Natural killer cell (primary cell): Measurements from ENCODE around the gene SPNS2. TPM values are rescaled to one million over a fixed set of nuclear protein-coding genes. Genes with fewer than 3 reads are reported as not detected.
A peak's percentile ranks its signal among the peaks of the same experiment; 100 is the strongest.

Experiments
- ATAC-seq, 3 donors: fragments of 150-1000 bp in 2 of 3; fragments of 200-7000 bp in 1 of 3; cut with Tn5 transposase; 1 replicate in 1 of 3; 2 replicates in 2 of 3; pipeline ENCODE4 v1.10.0; 2021; ENCODE audit warnings: mild to moderate bottlenecking in 2 of 3, moderate library complexity in 2 of 3
- DNase-seq, 2 donors: peaks; one replicate each; pipeline versions ENCODE4 v3.0.0 to v3.0.0-alpha.2; 2013 to 2021; ENCODE audit warnings: mixed read lengths in 1 of 2
- H3K27ac ChIP-seq: one replicate; pipeline ENCODE4 v1.5.1; 2013; ENCODE audit warnings: mild to moderate bottlenecking, low read length
- H3K27me3 ChIP-seq: one replicate; pipeline ENCODE4 v1.6.1; 2013; ENCODE audit warnings: low read length; ENCODE audit not compliant: control insufficient read depth, insufficient read depth
- H3K36me3 ChIP-seq: one replicate; pipeline ENCODE4 v1.6.1; 2013; ENCODE audit warnings: low read length; ENCODE audit not compliant: control insufficient read depth, insufficient read depth
- H3K4me1 ChIP-seq: one replicate; pipeline ENCODE4 v1.6.1; 2013; ENCODE audit warnings: low read length; ENCODE audit not compliant: control insufficient read depth, insufficient read depth
- H3K4me3 ChIP-seq: one replicate; pipeline ENCODE4 v1.5.1; 2013; ENCODE audit warnings: low read length
- H3K9me3 ChIP-seq: one replicate; pipeline ENCODE4 v1.6.1; 2013; ENCODE audit warnings: low read length; ENCODE audit not compliant: control insufficient read depth, insufficient read depth
- H3K27ac Mint-ChIP-seq, 2 donors: one replicate each; pipeline ENCODE4 v1.8.0; 2022; ENCODE audit warnings: mild to moderate bottlenecking in 2 of 2, mixed read lengths in 2 of 2, moderate library complexity in 1 of 2
- H3K27me3 Mint-ChIP-seq, 2 donors: one replicate each; pipeline ENCODE4 v1.8.0; 2022; ENCODE audit warnings: low read depth in 2 of 2, mixed read lengths in 2 of 2
- H3K36me3 Mint-ChIP-seq: one replicate; pipeline ENCODE4 v1.8.0; 2022; ENCODE audit warnings: mixed read lengths
- H3K4me1 Mint-ChIP-seq, 2 donors: one replicate each; pipeline ENCODE4 v1.8.0; 2022; ENCODE audit warnings: mixed read lengths in 2 of 2
- H3K4me3 Mint-ChIP-seq: one replicate; pipeline ENCODE4 v1.8.0; 2022; ENCODE audit warnings: mild to moderate bottlenecking, moderate library complexity, mixed read lengths
- H3K9me3 Mint-ChIP-seq, 2 donors: one replicate each; pipeline ENCODE4 v1.8.0; 2022; ENCODE audit warnings: mixed read lengths in 2 of 2
- CTCF ChIP-seq: fragments of 200-600 bp; IDR thresholded peaks from one replicate; pipeline ENCODE4 v1.8.0; 2022; ENCODE audit warnings: antibody characterized with exemption
- WGBS: methylation state at CpG from one replicate; pipeline ENCODE4 v1.1.7; 2013; ENCODE audit warnings: missing lambda C conversion rate; ENCODE audit not compliant: insufficient coverage; 5-methylcytosine and 5-hydroxymethylcytosine counted together
- intact Hi-C: fragments of 100-400 bp; cut with micrococcal nuclease; formaldehyde crosslinking; loops from one replicate; pipeline ENCODE4 v1.14.2; 2022
- total RNA-seq, 4 donors: library from RNA; stranded (reverse); fragments of 120-200 nt in 1 of 4; gene quantifications; one replicate each; pipeline versions ENCODE4 v1.2.3 to v1.2.4, GENCODE V29; 2013 to 2022

Gene SPNS2
- total RNA-seq, 3 donors from 2014 or later (not counting 1 experiment from before 2014, with no cell fraction given): 0.28 to 0.93 (median 0.43) TPM

- intact Hi-C loops: no loop called here
- H3K4me1 Mint-ChIP-seq: peaks cover 10 to 20% of the 10 kb centered on the region in 2 donors
- no peaks in the 10 kb centered on the region for H3K9me3 Mint-ChIP-seq
- Histone ChIP-seq H3K36me3 (no peaks in the 10 kb centered on the region), H3K27ac (no peak overlapping the region), H3K4me3 (no peak overlapping the region), H3K9me3 (no peaks in the 10 kb centered on the region), H3K4me1 (peaks cover 5% of the 10 kb centered on the region), H3K27me3 (no peaks in the 10 kb centered on the region)
- DNase-seq: no peak
- no peak for TF ChIP-seq CTCF
- no peak overlapping the region for H3K27ac Mint-ChIP-seq
- no peak for ATAC-seq
- WGBS: 77% methylated on average over 8 of the region's 8 CpGs
- no peak overlapping the region for H3K4me3 Mint-ChIP-seq
- no peaks in the 10 kb centered on the region for H3K36me3 Mint-ChIP-seq
- peaks cover 0 to 7% of the 10 kb centered on the region in 2 donors for H3K27me3 Mint-ChIP-seq
These were observed 63.6 kb downstream of the SPNS2 start for GRCh38 chr17:4562015-4562969.

GRCh38 chr17:4565209-4566141 lies 66.8 kb downstream of the SPNS2 start:
- H3K36me3 Mint-ChIP-seq: no peaks in the 10 kb centered on the region
- ATAC-seq (peak; percentile 73 to 94 (median 84)), DNase-seq (peak in 1 of 2 donors; percentile 82)
- H3K27ac Mint-ChIP-seq: no peak overlapping the region
- 40% methylated on average over 16 of the region's 16 CpGs for WGBS
- Histone ChIP-seq H3K27ac (no peak overlapping the region), H3K9me3 (no peaks in the 10 kb centered on the region), H3K36me3 (no peaks in the 10 kb centered on the region), H3K4me3 (no peak overlapping the region), H3K27me3 (no peaks in the 10 kb centered on the region), H3K4me1 (peaks cover 5% of the 10 kb centered on the region)
- no peaks in the 10 kb centered on the region for H3K9me3 Mint-ChIP-seq
- peak overlapping the region; percentile 13 for H3K4me3 Mint-ChIP-seq
- peak; percentile 87 for TF ChIP-seq CTCF
- H3K4me1 Mint-ChIP-seq: peaks cover 10 to 20% of the 10 kb centered on the region in 2 donors
- H3K27me3 Mint-ChIP-seq: peaks cover 0 to 7% of the 10 kb centered on the region in 2 donors
- intact Hi-C loops: loop anchor here (1.0 to 5.0 kb wide), 2 partner anchors 10 to 322 kb away; partner anchors contain the start of gene MYBBP1A

GRCh38 chr17:4566785-4567184 lies 68.1 kb downstream of the SPNS2 start:
- peaks cover 10 to 20% of the 10 kb centered on the region in 2 donors for H3K4me1 Mint-ChIP-seq
- WGBS: 49% methylated on average over 5 of the region's 5 CpGs
- Histone ChIP-seq H3K4me1 (peaks cover 5% of the 10 kb centered on the region), H3K9me3 (no peaks in the 10 kb centered on the region), H3K4me3 (no peak overlapping the region), H3K27me3 (no peaks in the 10 kb centered on the region), H3K36me3 (no peaks in the 10 kb centered on the region), H3K27ac (no peak overlapping the region)
- H3K27ac Mint-ChIP-seq: no peak overlapping the region
- no peaks in the 10 kb centered on the region for H3K9me3 Mint-ChIP-seq
- TF ChIP-seq CTCF: peak; percentile 48
- intact Hi-C loops: loop anchor here (5.0 kb wide), 1 partner anchor 321 kb away; no protein-coding TSS in a partner anchor
- ATAC-seq (peak in 2 of 3 donors; percentile 52 to 69), DNase-seq (peak in 1 of 2 donors; percentile 68)
- H3K4me3 Mint-ChIP-seq: no peak overlapping the region
- no peaks in the 10 kb centered on the region for H3K36me3 Mint-ChIP-seq
- H3K27me3 Mint-ChIP-seq: peaks cover 0 to 7% of the 10 kb centered on the region in 2 donors
